Measurements from ENCODE around the gene CAVIN1.
A peak's percentile ranks its signal among the peaks of the same experiment; 100 is the strongest.

DNA sequence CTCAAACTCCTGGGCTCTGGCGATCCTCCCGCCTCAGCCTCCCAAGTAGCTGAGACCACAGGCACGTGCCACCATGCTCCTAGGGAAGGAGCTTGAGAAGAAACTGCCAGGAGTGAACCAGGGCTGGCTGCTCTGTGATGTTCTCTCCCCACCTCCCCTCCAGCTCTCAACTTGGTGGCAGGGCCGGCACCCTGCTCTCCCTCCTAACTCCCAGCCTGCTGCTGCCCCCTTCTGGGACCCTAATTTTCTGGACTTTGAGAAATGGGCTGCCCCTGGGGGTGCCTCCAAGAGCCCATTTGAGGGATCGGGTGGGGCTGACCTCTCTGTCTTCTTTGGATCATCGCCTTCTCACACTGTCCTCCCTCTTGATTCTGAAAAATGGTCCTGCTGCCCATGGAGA is 19.9 kb downstream of the CAVIN1 start:
- peak; percentile 31 for TF ChIP-seq CTCF (IDR thresholded peaks at IDR 0.05; ENCODE audit: insufficient read depth, low read length, poor library complexity, severe bottlenecking)
- no peak for TF ChIP-seq EZH2phosphoT487 (conservative IDR thresholded peaks at IDR 0.05; ENCODE audit: low read length)

Measured in SU-DHL-6 (cell line).